ENCODE results near the gene SCMH1.
"Not testable (repeated sequence)": the region's sequence is repeated elsewhere in the genome, so short reads cannot be mapped to it uniquely, and the experiment has no call there.

SCMH1 gene

DNA sequence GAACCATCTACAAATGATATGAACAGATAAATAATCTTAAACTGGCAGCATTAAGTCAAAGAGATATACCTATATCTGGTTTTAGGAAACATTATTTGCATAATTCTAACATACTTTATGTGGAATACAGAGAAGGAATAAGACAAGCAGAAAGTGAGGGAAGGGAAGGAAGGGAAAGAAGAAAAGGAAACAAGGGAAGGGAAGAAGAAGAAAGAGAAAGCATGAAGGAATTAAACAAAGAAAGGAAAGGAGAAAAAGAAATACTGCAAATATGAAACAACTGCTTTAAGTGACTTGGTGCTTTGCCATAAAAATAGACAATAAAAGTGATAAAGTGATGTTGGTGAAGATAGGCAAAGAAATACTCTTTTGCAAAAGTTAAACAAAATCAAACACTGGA, 20.1 kb downstream of the SCMH1 start:
- Histone ChIP-seq H3K9me3 (ENCODE audit: low read length) (peaks cover 7% of the 10 kb centered on the region), H2AFZ (ENCODE audit: low read depth, low read length) (no peak overlapping the region), H3K36me3 (ENCODE audit: insufficient read depth, low read length) (peaks cover 8% of the 10 kb centered on the region), H3K27me3 (ENCODE audit: insufficient read depth, low read length) (no peaks in the 10 kb centered on the region), H3K4me3 (ENCODE audit: low read length) (no peak overlapping the region), H3K4me1 (ENCODE audit: insufficient read depth, low read length) (peaks cover 4% of the 10 kb centered on the region)

DNA sequence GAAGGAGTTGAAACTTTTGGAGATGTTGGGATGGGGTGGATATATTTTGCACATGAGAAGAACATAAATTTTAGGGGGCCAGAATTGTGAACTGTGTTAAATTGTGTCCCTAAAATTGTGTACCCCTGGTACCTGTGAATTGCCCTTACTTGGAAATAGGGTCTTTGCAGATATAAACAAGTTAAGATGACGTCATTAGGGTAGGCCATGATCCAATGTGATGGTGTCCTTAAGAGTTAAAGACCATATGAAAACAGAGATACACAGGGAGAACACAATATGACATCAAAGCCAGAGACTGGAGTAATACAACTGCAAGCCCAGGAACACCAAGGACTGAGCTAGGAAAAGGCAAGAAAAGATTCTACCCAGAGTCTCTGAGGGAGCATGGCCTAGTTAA, 24.0 kb downstream of the SCMH1 start:
- Histone ChIP-seq H2AFZ (ENCODE audit: low read depth, low read length) (no peak overlapping the region), H3K4me1 (ENCODE audit: insufficient read depth, low read length) (no peaks in the 10 kb centered on the region), H3K4me3 (ENCODE audit: low read length) (no peak overlapping the region), H3K36me3 (ENCODE audit: insufficient read depth, low read length) (peaks cover 10% of the 10 kb centered on the region), H3K27me3 (ENCODE audit: insufficient read depth, low read length) (no peaks in the 10 kb centered on the region), H3K9me3 (ENCODE audit: low read length) (peaks cover 7% of the 10 kb centered on the region)

DNA sequence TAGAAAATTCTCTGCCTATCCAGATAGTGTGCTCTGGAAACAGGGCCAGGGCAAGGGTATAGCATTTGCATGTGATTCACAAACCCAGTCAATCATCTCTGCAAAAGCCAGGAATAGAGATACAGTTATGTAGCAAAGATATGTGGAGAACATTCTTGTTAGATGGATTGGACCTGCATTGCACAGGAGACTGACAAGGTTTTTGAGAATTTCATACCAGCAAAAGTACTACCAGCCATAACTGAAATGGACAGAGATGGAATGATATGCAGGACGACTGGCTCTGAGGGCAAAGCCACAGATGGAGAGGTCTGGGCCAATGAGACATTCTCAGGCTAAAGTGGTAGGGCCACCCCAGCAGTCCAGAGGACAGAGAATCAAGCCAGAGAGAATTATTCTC, 24.7 kb downstream of the SCMH1 start:
- no peaks in the 10 kb centered on the region for H3K27me3 ChIP-seq (ENCODE audit: insufficient read depth, low read length)
- no peaks in the 10 kb centered on the region for H3K4me1 ChIP-seq (ENCODE audit: insufficient read depth, low read length)
- H3K9me3 ChIP-seq (ENCODE audit: low read length), result peaks cover 7% of the 10 kb centered on the region
- H3K4me3 ChIP-seq (ENCODE audit: low read length), result no peak overlapping the region
- peaks cover 11% of the 10 kb centered on the region for H3K36me3 ChIP-seq (ENCODE audit: insufficient read depth, low read length)
- no peak overlapping the region for H2AFZ ChIP-seq (ENCODE audit: low read depth, low read length)

- no peaks in the 10 kb centered on the region for H3K4me1 ChIP-seq (ENCODE audit: insufficient read depth, low read length)
- H3K4me3 ChIP-seq (ENCODE audit: low read length), result no peak overlapping the region
- H3K36me3 ChIP-seq (ENCODE audit: insufficient read depth, low read length), result peaks cover 10% of the 10 kb centered on the region
- no peaks in the 10 kb centered on the region for H3K27me3 ChIP-seq (ENCODE audit: insufficient read depth, low read length)
- H3K9me3 ChIP-seq (ENCODE audit: low read length), result peaks cover 7% of the 10 kb centered on the region
- H2AFZ ChIP-seq (ENCODE audit: low read depth, low read length), result no peak overlapping the region
These were observed 26.5 kb downstream of the SCMH1 start for GRCh38 chr1:41215623-41216022.

DNA sequence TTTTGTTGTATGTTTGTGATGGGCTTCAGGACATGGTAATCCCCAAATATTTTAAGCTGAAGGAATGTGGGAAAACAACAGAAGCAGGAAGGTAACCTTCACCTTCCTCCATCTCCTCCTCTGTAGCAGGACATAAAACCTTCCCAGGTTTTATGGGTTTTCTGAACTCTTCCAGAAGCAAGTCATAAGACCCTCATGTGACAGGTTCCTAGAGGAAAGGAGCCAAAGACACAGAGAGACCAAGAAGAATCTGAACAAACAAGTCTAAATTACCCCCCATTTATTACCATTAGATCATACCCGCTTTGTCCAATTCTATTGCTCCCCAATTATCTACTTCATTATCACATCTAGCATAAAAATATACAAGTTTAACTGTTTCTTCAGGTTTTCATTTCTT, 28.8 kb downstream of the SCMH1 start:
- Histone ChIP-seq H3K4me3 (ENCODE audit: low read length) (no peak overlapping the region), H3K9me3 (ENCODE audit: low read length) (no peaks in the 10 kb centered on the region), H3K27me3 (ENCODE audit: insufficient read depth, low read length) (no peaks in the 10 kb centered on the region), H3K4me1 (ENCODE audit: insufficient read depth, low read length) (no peaks in the 10 kb centered on the region), H3K36me3 (ENCODE audit: insufficient read depth, low read length) (peaks cover 3% of the 10 kb centered on the region), H2AFZ (ENCODE audit: low read depth, low read length) (no peak overlapping the region)

- H3K36me3 ChIP-seq (ENCODE audit: insufficient read depth, low read length); H2AFZ ChIP-seq (ENCODE audit: low read depth, low read length); H3K4me1 ChIP-seq (ENCODE audit: insufficient read depth, low read length); H3K27me3 ChIP-seq (ENCODE audit: insufficient read depth, low read length); H3K9me3 ChIP-seq (ENCODE audit: low read length); H3K4me3 ChIP-seq (ENCODE audit: low read length): not testable (repeated sequence)
These were observed 30.5 kb downstream of the SCMH1 start for GRCh38 chr1:41211608-41212007.

DNA sequence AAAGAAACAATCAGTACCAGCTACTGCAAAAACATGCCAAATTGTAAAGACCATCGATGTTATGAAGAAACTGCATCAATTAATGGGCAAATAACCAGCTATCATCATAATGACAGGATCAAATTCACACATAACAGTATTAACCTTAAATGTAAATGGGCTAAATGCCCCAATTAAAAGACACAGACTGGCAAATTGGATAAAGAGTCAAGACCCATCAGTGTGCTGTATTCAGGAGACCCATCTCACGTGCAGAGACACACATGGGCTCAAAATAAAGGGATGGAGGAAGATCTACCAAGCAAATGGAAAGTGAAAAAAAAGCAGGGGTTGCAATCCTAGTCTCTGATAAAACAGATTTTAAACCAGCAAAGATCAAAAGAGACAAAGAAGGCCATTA, 35.1 kb downstream of the SCMH1 start:
- H3K4me3 ChIP-seq (ENCODE audit: low read length); H3K4me1 ChIP-seq (ENCODE audit: insufficient read depth, low read length); H3K36me3 ChIP-seq (ENCODE audit: insufficient read depth, low read length); H3K9me3 ChIP-seq (ENCODE audit: low read length); H2AFZ ChIP-seq (ENCODE audit: low read depth, low read length); H3K27me3 ChIP-seq (ENCODE audit: insufficient read depth, low read length): not testable (repeated sequence)

GRCh38 chr1:41200728-41201127, 41.4 kb downstream of the SCMH1 start:
- Histone ChIP-seq H3K27me3 (ENCODE audit: insufficient read depth, low read length) (no peaks in the 10 kb centered on the region), H3K4me1 (ENCODE audit: insufficient read depth, low read length) (no peaks in the 10 kb centered on the region), H3K36me3 (ENCODE audit: insufficient read depth, low read length) (peaks cover 5% of the 10 kb centered on the region), H3K4me3 (ENCODE audit: low read length) (no peak overlapping the region), H2AFZ (ENCODE audit: low read depth, low read length) (no peak overlapping the region), H3K9me3 (ENCODE audit: low read length) (peaks cover 6% of the 10 kb centered on the region)

GRCh38 chr1:41199375-41199774, 42.7 kb downstream of the SCMH1 start:
- no peaks in the 10 kb centered on the region for H3K4me1 ChIP-seq (ENCODE audit: insufficient read depth, low read length)
- no peak overlapping the region for H3K4me3 ChIP-seq (ENCODE audit: low read length)

DNA sequence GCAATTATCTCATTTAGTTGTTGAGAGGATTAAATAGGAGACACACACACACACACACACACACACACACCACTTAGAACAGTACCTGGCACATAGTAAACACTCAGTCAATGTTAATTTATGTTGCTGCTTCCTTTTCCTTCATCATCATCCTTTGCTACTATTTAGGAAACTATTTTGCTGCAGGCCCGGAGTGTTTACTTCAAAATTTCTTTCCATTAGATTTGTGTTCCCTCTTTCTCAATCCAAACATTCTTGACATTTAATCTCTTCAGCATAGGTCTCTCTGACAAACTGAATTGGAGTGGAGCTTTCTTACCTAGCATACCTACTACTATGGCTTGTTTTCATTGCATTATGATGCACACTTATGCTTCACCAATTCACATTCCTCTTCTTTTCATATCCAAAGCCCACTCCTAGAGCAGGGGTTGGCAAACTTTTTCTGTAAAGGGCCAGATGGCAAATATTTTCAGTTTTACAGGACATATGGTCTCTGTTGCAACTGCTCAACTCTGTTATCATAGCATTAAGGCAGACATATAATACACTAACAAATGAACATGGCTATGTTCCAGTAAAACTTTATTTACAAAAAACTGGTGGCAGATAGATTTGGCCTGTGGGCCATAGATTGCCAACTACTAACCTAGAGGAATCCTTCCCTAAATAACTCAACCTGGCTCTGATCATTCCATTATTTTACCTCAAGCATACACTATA, 49.5 kb downstream of the SCMH1 start:
- Histone ChIP-seq H3K4me3 (ENCODE audit: low read length) (no peak overlapping the region), H3K36me3 (ENCODE audit: insufficient read depth, low read length) (no peaks in the 10 kb centered on the region), H2AFZ (ENCODE audit: low read depth, low read length) (no peak overlapping the region), H3K4me1 (ENCODE audit: insufficient read depth, low read length) (no peaks in the 10 kb centered on the region), H3K27me3 (ENCODE audit: insufficient read depth, low read length) (no peaks in the 10 kb centered on the region), H3K9me3 (ENCODE audit: low read length) (no peaks in the 10 kb centered on the region)

More at GRCh38 chr1:41199375-41199774, 42.7 kb downstream of the SCMH1 start:
- Histone ChIP-seq H3K27me3 (ENCODE audit: insufficient read depth, low read length) (no peaks in the 10 kb centered on the region), H3K9me3 (ENCODE audit: low read length) (no peaks in the 10 kb centered on the region), H2AFZ (ENCODE audit: low read depth, low read length) (no peak overlapping the region), H3K36me3 (ENCODE audit: insufficient read depth, low read length) (no peaks in the 10 kb centered on the region)

GRCh38 chr1:41184446-41184845, 57.7 kb downstream of the SCMH1 start:
- H3K27me3 ChIP-seq (ENCODE audit: insufficient read depth, low read length), result no peaks in the 10 kb centered on the region
- H3K4me1 ChIP-seq (ENCODE audit: insufficient read depth, low read length), result peaks cover 3% of the 10 kb centered on the region
- peaks cover 10% of the 10 kb centered on the region for H3K36me3 ChIP-seq (ENCODE audit: insufficient read depth, low read length)
- no peak overlapping the region for H3K4me3 ChIP-seq (ENCODE audit: low read length)
- H2AFZ ChIP-seq (ENCODE audit: low read depth, low read length), result no peak overlapping the region
- H3K9me3 ChIP-seq (ENCODE audit: low read length), result no peaks in the 10 kb centered on the region

DNA sequence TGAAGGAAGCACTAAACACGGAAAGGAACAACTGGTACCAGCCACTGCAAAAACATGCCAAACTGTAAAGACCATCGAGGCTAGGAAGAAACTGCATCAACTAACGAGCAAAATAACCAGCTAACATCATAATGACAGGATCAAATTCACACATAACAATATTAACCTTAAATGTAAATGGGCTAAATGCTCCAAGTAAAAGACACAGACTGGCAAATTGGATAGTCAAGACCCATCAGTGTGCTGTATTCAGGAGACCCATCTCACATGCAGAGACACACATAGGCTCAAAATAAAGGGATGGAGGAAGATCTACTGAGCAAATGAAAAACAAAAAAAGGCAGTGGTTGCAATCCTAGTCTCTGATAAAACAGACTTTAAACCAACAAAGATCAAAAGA, 63.9 kb downstream of the SCMH1 start:
- not testable (repeated sequence) for H3K9me3 ChIP-seq (ENCODE audit: low read length); H3K27me3 ChIP-seq (ENCODE audit: insufficient read depth, low read length); H3K4me1 ChIP-seq (ENCODE audit: insufficient read depth, low read length); H3K36me3 ChIP-seq (ENCODE audit: insufficient read depth, low read length); H2AFZ ChIP-seq (ENCODE audit: low read depth, low read length); H3K4me3 ChIP-seq (ENCODE audit: low read length)

DNA sequence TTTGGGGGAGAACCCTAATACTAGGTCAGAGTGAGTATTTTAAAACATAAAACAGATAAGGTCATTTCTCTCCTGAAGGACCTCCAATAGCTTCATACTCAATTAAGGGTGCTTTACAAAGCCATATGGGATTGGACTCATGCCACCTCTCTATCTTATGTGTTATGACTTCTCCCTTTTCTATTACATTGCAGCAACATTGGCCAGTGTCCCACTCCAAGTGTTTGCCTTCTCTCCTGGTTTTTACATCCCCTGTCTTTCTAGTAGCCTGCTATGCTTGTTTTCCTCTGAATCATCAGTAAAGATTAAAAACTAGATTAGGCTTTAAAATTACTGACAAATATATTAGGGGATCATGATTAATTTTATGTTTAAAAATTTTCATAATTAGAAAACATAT, 66.6 kb downstream of the SCMH1 start:
- peaks cover 14% of the 10 kb centered on the region for H3K9me3 ChIP-seq (ENCODE audit: low read length)
- H3K4me1 ChIP-seq (ENCODE audit: insufficient read depth, low read length), result no peaks in the 10 kb centered on the region
- peaks cover 4% of the 10 kb centered on the region for H3K36me3 ChIP-seq (ENCODE audit: insufficient read depth, low read length)
- no peak overlapping the region for H2AFZ ChIP-seq (ENCODE audit: low read depth, low read length)
- H3K4me3 ChIP-seq (ENCODE audit: low read length), result no peak overlapping the region
- H3K27me3 ChIP-seq (ENCODE audit: insufficient read depth, low read length), result no peaks in the 10 kb centered on the region

DNA sequence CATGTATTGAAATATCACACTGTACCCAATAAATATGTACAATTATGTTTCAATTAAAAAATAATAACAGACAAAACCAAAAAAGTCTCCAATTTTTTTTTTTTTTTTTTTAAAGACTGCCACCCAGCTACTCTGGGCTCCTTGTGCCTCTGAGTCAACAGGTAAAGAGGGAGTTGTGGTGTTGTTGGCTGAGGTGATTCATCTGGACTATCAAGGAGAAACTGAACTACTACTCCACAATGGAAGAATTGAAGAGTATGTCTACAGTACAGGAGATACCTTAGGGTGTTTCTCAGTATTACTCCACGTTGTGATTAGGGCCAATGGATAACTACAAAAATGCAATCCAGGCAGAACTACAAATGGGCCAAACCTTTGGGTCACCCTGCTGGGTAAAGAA, 67.9 kb downstream of the SCMH1 start:
- H3K9me3 ChIP-seq (ENCODE audit: low read length), result peaks cover 20% of the 10 kb centered on the region
- H3K4me1 ChIP-seq (ENCODE audit: insufficient read depth, low read length), result no peaks in the 10 kb centered on the region
- no peak overlapping the region for H2AFZ ChIP-seq (ENCODE audit: low read depth, low read length)
- no peaks in the 10 kb centered on the region for H3K27me3 ChIP-seq (ENCODE audit: insufficient read depth, low read length)
- no peak overlapping the region for H3K4me3 ChIP-seq (ENCODE audit: low read length)
- peaks cover 4% of the 10 kb centered on the region for H3K36me3 ChIP-seq (ENCODE audit: insufficient read depth, low read length)
